Keratinocyte (primary cell): Measurements from ENCODE around the gene SLC25A13. TPM values are rescaled to one million over a fixed set of nuclear protein-coding genes. Genes with fewer than 3 reads are reported as not detected.
A peak's percentile ranks its signal among the peaks of the same experiment; 100 is the strongest.

Experiments
- DNase-seq: peaks from one replicate; pipeline ENCODE4 v3.0.0-alpha.2; 2011; ENCODE audit warnings: low read depth, missing footprints, low spot score
- FAIRE-seq: peaks from 2 replicates; lab custom pipeline; 2011; peaks lifted over from hg19 to GRCh38; lab: Jason Lieb, UNC
- H2AFZ ChIP-seq: 2 replicates; pipeline ENCODE4 v1.6.0; 2012; ENCODE audit warnings: low read length, control low read depth, inconsistent platforms; ENCODE audit not compliant: control insufficient read depth
- H3K27ac ChIP-seq: 2 replicates; pipeline ENCODE4 v1.5.1; 2011; ENCODE audit warnings: low read length; ENCODE audit not compliant: control insufficient read depth, insufficient read depth
- H3K27me3 ChIP-seq: 3 replicates; pipeline ENCODE4 v1.6.0; 2011; ENCODE audit warnings: low read length; ENCODE audit not compliant: control insufficient read depth, insufficient read depth; ENCODE audit errors: extremely low read depth
- H3K36me3 ChIP-seq, 2 experiments: 2 replicates in 1 of 2; 3 replicates in 1 of 2; pipeline ENCODE4 v1.5.1; 2011; ENCODE audit warnings: low read length in 2 of 2, mild to moderate bottlenecking in 1 of 2; ENCODE audit not compliant: control insufficient read depth in 2 of 2, insufficient read depth in 2 of 2; ENCODE audit errors: extremely low read depth in 1 of 2
- H3K4me1 ChIP-seq: 3 replicates; pipeline ENCODE4 v1.5.1; 2011; ENCODE audit warnings: low read length; ENCODE audit not compliant: control insufficient read depth, insufficient read depth; ENCODE audit errors: extremely low read depth
- H3K4me2 ChIP-seq: 3 replicates; pipeline ENCODE4 v1.6.0; 2011; ENCODE audit warnings: low read depth, low read length; ENCODE audit not compliant: control insufficient read depth, insufficient read depth; ENCODE audit errors: extremely low read depth
- H3K4me3 ChIP-seq, 3 experiments: fragments of 200-600 bp in 1 of 3; sonication (generic) in 1 of 3; 2 replicates in 2 of 3; 3 replicates in 1 of 3; pipeline ENCODE4 v1.5.1; 2011 to 2016; ENCODE audit warnings: low read length in 3 of 3, mild to moderate bottlenecking in 3 of 3, control low read depth in 2 of 3, inconsistent platforms in 1 of 3, low read depth in 1 of 3, mixed read lengths in 1 of 3, mixed run types in 1 of 3, moderate library complexity in 1 of 3; ENCODE audit not compliant: control insufficient read depth in 2 of 3, insufficient read depth in 2 of 3; ENCODE audit errors: extremely low read depth in 1 of 3
- H3K79me2 ChIP-seq: 2 replicates; pipeline ENCODE4 v1.6.0; 2012; ENCODE audit warnings: low read length; ENCODE audit not compliant: control insufficient read depth, insufficient read depth
- H3K9ac ChIP-seq: 3 replicates; pipeline ENCODE4 v1.6.0; 2011; ENCODE audit warnings: low read length; ENCODE audit not compliant: control insufficient read depth, insufficient read depth; ENCODE audit errors: extremely low read depth
- H3K9me1 ChIP-seq: 3 replicates; pipeline ENCODE4 v1.6.0; 2011; ENCODE audit warnings: low read length; ENCODE audit not compliant: control insufficient read depth, insufficient read depth; ENCODE audit errors: extremely low read depth
- H3K9me3 ChIP-seq: 2 replicates; pipeline ENCODE4 v1.5.1; 2012; ENCODE audit warnings: low read depth, low read length; ENCODE audit not compliant: control insufficient read depth
- H4K20me1 ChIP-seq: 3 replicates; pipeline ENCODE4 v1.6.0; 2011; ENCODE audit warnings: low read length; ENCODE audit not compliant: control insufficient read depth, insufficient read depth; ENCODE audit errors: extremely low read depth
- CTCF ChIP-seq, 3 experiments: IDR thresholded peaks in 1 of 3; conservative IDR thresholded peaks in 1 of 3; optimal IDR thresholded peaks in 1 of 3; 2 replicates in 2 of 3; 3 replicates in 1 of 3; pipeline versions ENCODE3 to v1.5.1; 2011; ENCODE audit warnings: low read length in 3 of 3, mild to moderate bottlenecking in 3 of 3, moderate library complexity in 2 of 3, control low read depth in 1 of 3, inconsistent platforms in 1 of 3; ENCODE audit not compliant: insufficient read depth in 2 of 3; ENCODE audit errors: extremely low read depth in 1 of 3
- EZH2 ChIP-seq: IDR thresholded peaks from one replicate; pipeline ENCODE4 v1.6.1; 2012; ENCODE audit warnings: inconsistent platforms, mild to moderate bottlenecking, low read length, moderate library complexity
- dilution Hi-C: fragments of 300-500 bp; cut with MboI; formaldehyde crosslinking; loops from one replicate; pipeline ENCODE4 v1.7.0; 2020; ENCODE audit warnings: low sequenced_read_pairs; ENCODE audit not compliant: extremely low pct_ligation_motif_present
- polyA plus RNA-seq, 5 experiments: library from polyadenylated mRNA; depleted of rRNA in 3 of 5; stranded (reverse) in 3 of 5; stranded (forward) in 1 of 5; unstranded in 1 of 5; fragments of >200 nt; gene quantifications; 1 replicate in 1 of 5; 2 replicates in 3 of 5; 3 replicates in 1 of 5; pipeline versions ENCODE4 v1.2.1 to v1.2.3, GENCODE V29; 2011 to 2012; ENCODE audit warnings: missing spikeins in 2 of 5, low read depth in 1 of 5, low replicate concordance in 1 of 5

The SLC25A13 gene
- polyA plus RNA-seq, 1 donor (not counting 4 experiments of a cell fraction or from before 2014, with no cell fraction given): 29.4 TPM

DNA sequence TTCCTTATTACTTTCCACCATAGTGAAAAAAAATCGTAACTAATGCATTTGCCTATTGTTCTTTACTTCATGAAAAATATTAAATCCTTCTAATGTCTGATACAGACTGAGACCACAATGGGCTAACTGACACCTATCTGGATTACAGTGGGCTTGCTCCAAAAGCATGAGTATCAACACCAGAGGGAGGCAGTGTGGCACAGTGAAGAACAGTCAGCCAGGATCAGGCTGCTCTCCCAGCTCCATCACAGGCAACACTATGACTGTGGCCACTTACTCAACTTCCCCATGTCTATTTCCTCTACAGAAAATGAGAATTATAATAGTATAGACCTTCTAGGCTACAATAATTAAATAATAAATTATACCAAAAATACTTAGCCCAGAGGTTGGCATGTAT, 97.2 kb downstream of the SLC25A13 start:
- H4K20me1 ChIP-seq: no peaks in the 10 kb centered on the region
- H3K79me2 ChIP-seq: peaks cover 2% of the 10 kb centered on the region
- no peak overlapping the region for H2AFZ ChIP-seq
- H3K9me3 ChIP-seq: no peaks in the 10 kb centered on the region
- no peak overlapping the region for H3K4me2 ChIP-seq
- dilution Hi-C loops: no loop called here
- H3K9ac ChIP-seq: no peak overlapping the region
- H3K9me1 ChIP-seq: no peaks in the 10 kb centered on the region
- FAIRE-seq: no peak
- H3K27ac ChIP-seq: no peak overlapping the region
- DNase-seq: no peak
- no peak overlapping the region for H3K4me3 ChIP-seq
- H3K4me1 ChIP-seq: peaks cover 2% of the 10 kb centered on the region
- peaks cover 0 to 2% of the 10 kb centered on the region in 2 experiments for H3K36me3 ChIP-seq
- no peaks in the 10 kb centered on the region for H3K27me3 ChIP-seq
- TF ChIP-seq CTCF (optimal IDR thresholded peaks at IDR 0.05 in 1 of 3, IDR thresholded peaks at IDR 0.05 in 1 of 3, conservative IDR thresholded peaks at IDR 0.05 in 1 of 3; ENCODE audit: extremely low read depth in 1 of 3, insufficient read depth in 2 of 3, low read length in 3 of 3) (peak; percentile 12 to 69 (median 16)), EZH2 (no peak)

DNA sequence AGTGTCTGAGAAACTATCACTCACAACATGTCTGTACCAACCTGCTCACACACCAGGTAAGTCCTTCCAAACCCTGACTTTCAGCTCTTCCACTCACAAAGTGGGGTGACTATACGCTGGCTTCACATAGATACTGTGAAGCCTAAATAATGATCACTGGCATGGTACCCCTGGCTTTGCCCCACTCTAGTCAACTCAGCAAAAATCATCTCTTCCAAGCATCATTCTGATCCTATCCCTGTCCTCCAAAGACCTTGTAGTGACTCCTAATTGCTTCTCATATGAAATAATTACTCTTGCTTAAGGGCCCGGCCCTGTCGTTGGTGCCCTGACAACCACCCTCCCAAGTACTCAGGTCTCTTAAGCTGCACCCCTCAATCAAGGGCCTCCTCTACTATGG, 97.8 kb downstream of the SLC25A13 start:
- no peaks in the 10 kb centered on the region for H3K9me1 ChIP-seq
- H3K9me3 ChIP-seq: no peaks in the 10 kb centered on the region
- H3K4me2 ChIP-seq: no peak overlapping the region
- FAIRE-seq (no peak), DNase-seq (no peak)
- H3K36me3 ChIP-seq: no peaks in the 10 kb centered on the region
- TF ChIP-seq CTCF (optimal IDR thresholded peaks at IDR 0.05 in 1 of 3, IDR thresholded peaks at IDR 0.05 in 1 of 3, conservative IDR thresholded peaks at IDR 0.05 in 1 of 3; ENCODE audit: extremely low read depth in 1 of 3, insufficient read depth in 2 of 3, low read length in 3 of 3) (no peak), EZH2 (no peak)
- dilution Hi-C loops: no loop called here
- H3K9ac ChIP-seq: no peak overlapping the region
- H3K79me2 ChIP-seq: peaks cover 2% of the 10 kb centered on the region
- no peak overlapping the region for H3K27ac ChIP-seq
- no peaks in the 10 kb centered on the region for H3K27me3 ChIP-seq
- H3K4me1 ChIP-seq: peaks cover 8% of the 10 kb centered on the region
- H4K20me1 ChIP-seq: no peaks in the 10 kb centered on the region
- no peak overlapping the region for H3K4me3 ChIP-seq
- H2AFZ ChIP-seq: no peak overlapping the region
